ENCODE measurements around the gene ZBTB7C. TPM values are rescaled to one million over a fixed set of nuclear protein-coding genes. Genes with fewer than 3 reads are reported as not detected.

Gene ZBTB7C
- total RNA-seq, 1 experiment from 2014 or later: not detected

DNA sequence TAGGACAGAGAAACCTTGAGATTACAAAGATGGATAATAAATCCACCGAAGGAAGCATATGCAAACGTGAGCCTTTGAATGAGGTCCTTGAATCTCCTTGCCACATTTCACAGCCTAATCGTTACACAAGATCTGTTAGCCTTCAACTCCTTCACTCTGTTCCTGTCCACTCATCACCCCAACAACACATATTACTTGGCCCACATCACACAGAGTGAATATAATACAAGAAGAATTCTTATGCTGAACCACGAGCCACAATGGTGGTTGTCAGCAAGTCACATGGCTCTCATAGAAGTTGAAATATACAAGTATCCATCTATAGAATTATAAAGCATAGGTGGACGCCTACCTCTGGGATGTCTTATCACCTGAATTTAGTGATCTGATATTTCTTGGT, 12.6 kb downstream of the ZBTB7C start:
- DNase-seq: no peak
- peaks cover 95% of the 10 kb centered on the region for H3K27me3 Mint-ChIP-seq (ENCODE audit: unreplicated experiment)
- intact Hi-C loops (cut with micrococcal nuclease; ENCODE audit: unreplicated experiment): no loop called here
- H3K4me1 Mint-ChIP-seq (ENCODE audit: low read depth, unreplicated experiment): no peaks in the 10 kb centered on the region
- H3K4me3 Mint-ChIP-seq (ENCODE audit: low read depth, unreplicated experiment): no peak overlapping the region
- no TSS peak for BruUV-seq (replicated peaks)
- TF ChIP-seq, protein P1, sequence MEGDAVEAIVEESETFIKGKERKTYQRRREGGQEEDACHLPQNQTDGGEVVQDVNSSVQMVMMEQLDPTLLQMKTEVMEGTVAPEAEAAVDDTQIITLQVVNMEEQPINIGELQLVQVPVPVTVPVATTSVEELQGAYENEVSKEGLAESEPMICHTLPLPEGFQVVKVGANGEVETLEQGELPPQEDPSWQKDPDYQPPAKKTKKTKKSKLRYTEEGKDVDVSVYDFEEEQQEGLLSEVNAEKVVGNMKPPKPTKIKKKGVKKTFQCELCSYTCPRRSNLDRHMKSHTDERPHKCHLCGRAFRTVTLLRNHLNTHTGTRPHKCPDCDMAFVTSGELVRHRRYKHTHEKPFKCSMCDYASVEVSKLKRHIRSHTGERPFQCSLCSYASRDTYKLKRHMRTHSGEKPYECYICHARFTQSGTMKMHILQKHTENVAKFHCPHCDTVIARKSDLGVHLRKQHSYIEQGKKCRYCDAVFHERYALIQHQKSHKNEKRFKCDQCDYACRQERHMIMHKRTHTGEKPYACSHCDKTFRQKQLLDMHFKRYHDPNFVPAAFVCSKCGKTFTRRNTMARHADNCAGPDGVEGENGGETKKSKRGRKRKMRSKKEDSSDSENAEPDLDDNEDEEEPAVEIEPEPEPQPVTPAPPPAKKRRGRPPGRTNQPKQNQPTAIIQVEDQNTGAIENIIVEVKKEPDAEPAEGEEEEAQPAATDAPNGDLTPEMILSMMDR (IDR thresholded peaks at IDR 0.05; ENCODE audit: unreplicated experiment): no peak
- CTCF ChIA-PET: no interaction called here
- H3K27ac Mint-ChIP-seq (ENCODE audit: unreplicated experiment): no peak overlapping the region
- H3K36me3 Mint-ChIP-seq (ENCODE audit: insufficient read depth, unreplicated experiment): no peaks in the 10 kb centered on the region
- no peaks in the 10 kb centered on the region for H3K9me3 Mint-ChIP-seq (ENCODE audit: low read depth, unreplicated experiment)

DNA sequence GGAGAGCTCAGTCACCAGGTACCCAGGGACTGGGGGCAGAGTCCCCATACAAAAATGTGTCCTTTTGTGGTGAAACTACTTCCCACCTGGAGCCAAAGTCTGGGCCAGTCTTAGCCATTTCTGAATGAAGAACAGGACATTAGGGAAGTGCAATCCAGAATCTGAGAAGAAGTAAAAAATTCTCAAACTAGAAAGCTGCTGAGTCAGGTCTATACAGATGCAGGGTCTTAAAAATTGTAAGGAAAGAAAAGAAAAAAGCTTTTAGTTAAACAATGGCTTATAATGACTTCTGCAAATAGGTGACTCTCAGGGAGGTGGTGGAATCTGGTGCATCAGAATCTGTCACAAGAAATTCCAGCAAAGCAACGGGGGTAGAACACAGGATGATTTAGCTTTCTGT, 13.5 kb downstream of the ZBTB7C start:
- no peaks in the 10 kb centered on the region for H3K9me3 Mint-ChIP-seq (ENCODE audit: low read depth, unreplicated experiment)
- TF ChIP-seq, protein P1 (IDR thresholded peaks at IDR 0.05; ENCODE audit: unreplicated experiment): no peak
- DNase-seq: no peak
- no peaks in the 10 kb centered on the region for H3K36me3 Mint-ChIP-seq (ENCODE audit: insufficient read depth, unreplicated experiment)
- no peak overlapping the region for H3K27ac Mint-ChIP-seq (ENCODE audit: unreplicated experiment)
- no peak overlapping the region for H3K4me3 Mint-ChIP-seq (ENCODE audit: low read depth, unreplicated experiment)
- peaks cover 94% of the 10 kb centered on the region for H3K27me3 Mint-ChIP-seq (ENCODE audit: unreplicated experiment)
- intact Hi-C loops (cut with micrococcal nuclease; ENCODE audit: unreplicated experiment): no loop called here
- CTCF ChIA-PET: no interaction called here
- H3K4me1 Mint-ChIP-seq (ENCODE audit: low read depth, unreplicated experiment): no peaks in the 10 kb centered on the region
- BruUV-seq (replicated peaks): no TSS peak

DNA sequence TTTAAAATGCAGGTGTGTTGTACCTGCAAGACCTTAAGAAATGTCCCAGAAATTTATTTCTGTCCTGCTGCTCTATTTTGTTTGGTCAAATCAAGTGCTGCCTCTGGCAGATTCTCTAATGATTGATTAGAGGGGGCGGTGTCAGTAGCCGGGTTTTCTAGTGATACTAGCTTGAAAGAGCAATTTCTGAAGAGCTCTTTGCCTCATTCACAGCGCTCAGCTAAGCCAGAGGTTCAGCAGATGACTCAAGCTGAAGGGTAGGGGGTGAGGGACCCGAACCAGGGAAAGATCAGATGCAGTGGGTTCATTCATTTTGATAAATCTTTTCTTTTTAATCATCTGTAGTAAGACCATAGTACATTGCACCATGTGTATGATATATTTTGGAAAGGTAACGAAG, 15.0 kb downstream of the ZBTB7C start:
- Mint-ChIP-seq H3K27me3 (ENCODE audit: unreplicated experiment) (peaks cover 79% of the 10 kb centered on the region), H3K9me3 (ENCODE audit: low read depth, unreplicated experiment) (no peaks in the 10 kb centered on the region), H3K36me3 (ENCODE audit: insufficient read depth, unreplicated experiment) (no peaks in the 10 kb centered on the region), H3K4me3 (ENCODE audit: low read depth, unreplicated experiment) (no peak overlapping the region), H3K27ac (ENCODE audit: unreplicated experiment) (no peak overlapping the region), H3K4me1 (ENCODE audit: low read depth, unreplicated experiment) (peaks cover 4% of the 10 kb centered on the region)
- CTCF ChIA-PET: no interaction called here
- intact Hi-C loops (cut with micrococcal nuclease; ENCODE audit: unreplicated experiment): no loop called here
- TF ChIP-seq, protein P1 (IDR thresholded peaks at IDR 0.05; ENCODE audit: unreplicated experiment): no peak
- DNase-seq: no peak
- no TSS peak for BruUV-seq (replicated peaks)

DNA sequence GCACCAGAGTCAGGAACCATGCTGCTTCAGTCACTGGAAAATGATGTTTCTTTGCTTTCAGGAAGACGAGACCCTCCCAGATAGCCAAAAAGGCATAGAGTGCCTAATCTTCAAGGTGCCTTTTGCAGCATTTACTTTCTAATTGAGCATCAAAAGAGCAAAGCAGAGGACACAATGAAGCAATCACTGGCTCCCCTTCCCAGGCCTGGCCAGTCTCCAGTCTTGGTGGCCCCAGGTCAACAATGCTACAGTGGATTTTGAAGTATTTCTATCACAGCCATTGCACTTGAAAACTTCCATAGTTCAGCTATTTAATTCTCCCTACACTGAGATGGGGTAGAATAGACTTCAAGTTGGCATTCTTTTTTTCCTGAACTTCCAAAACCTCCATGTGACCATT, 15.4 kb downstream of the ZBTB7C start:
- Mint-ChIP-seq H3K4me1 (ENCODE audit: low read depth, unreplicated experiment) (peaks cover 8% of the 10 kb centered on the region), H3K9me3 (ENCODE audit: low read depth, unreplicated experiment) (no peaks in the 10 kb centered on the region), H3K27me3 (ENCODE audit: unreplicated experiment) (peaks cover 79% of the 10 kb centered on the region), H3K36me3 (ENCODE audit: insufficient read depth, unreplicated experiment) (no peaks in the 10 kb centered on the region), H3K27ac (ENCODE audit: unreplicated experiment) (no peak overlapping the region), H3K4me3 (ENCODE audit: low read depth, unreplicated experiment) (no peak overlapping the region)
- TF ChIP-seq, protein P1 (IDR thresholded peaks at IDR 0.05; ENCODE audit: unreplicated experiment): no peak
- DNase-seq: no peak
- CTCF ChIA-PET: no interaction called here
- intact Hi-C loops (cut with micrococcal nuclease; ENCODE audit: unreplicated experiment): no loop called here
- BruUV-seq (replicated peaks): no TSS peak

Data from Calu3 (cell line).